ENCODE results near the gene PAK1.

Gene PAK1

DNA sequence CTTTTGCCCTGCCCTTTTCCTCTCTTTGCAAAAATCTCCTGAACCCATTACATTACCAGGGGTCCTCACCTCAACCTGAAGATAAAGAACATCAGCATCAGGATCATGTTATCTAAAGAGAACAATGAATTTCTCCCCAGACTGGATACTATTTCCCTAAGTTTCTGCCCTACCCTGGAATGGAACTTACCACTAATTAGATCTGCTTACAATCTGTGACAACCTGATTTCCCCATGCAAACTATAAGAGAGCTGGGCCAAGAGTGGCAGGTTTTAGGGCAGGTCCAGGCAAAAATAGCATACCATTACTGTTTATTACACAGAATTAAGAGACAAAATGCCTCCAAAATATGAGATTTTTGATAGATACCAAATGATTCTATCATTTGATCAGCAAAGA, 114.4 kb downstream of the PAK1 start:
- no peak for DNase-seq

DNA sequence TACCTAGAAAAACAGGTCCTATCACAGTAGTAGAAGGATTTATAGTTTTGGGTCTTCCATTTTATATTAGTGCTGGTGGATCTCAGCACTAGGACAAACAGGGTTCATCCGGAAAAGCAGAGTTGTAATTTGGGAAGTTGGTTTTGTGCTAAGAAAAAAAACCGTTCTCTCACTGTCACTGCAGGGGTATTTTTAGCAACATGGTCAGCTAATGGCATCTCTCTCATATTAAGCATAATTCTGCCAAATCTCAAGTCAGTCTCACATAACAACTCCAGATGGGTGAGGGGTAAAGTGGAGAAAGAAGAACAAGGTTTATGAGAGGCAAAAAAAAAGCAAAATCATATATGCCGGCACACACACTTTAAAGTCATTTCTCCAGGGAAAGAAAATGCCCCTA, 120.8 kb downstream of the PAK1 start:
- DNase-seq: no peak

DNA sequence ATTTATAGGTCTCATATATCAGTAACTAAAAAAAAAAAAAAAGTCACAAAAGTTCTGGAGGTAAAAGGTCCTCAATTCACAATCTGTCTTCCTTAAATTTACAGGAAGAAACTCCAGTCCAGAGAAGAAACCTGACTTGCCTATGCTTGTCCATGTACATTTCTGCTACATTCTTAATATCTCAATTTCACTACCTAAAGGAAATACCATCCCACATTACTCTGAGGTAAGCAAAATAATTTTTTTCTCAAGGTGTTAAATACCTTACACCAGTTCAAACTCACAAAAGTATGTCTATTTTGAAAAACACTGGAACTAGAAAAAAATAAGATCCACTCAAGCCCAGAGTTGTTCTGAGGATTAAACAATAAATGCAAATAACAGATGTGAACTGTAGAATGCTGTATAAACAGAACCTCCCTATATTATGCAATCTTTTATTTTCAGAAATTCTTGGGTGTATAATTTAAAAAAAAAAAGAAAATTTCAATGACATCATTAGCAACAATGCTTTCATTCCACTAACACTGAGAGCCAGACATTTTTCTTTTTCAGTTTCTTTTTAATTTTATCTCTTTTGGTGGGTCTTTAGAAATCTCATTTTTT, 122.5 kb downstream of the PAK1 start:
- no peak for DNase-seq

- DNase-seq: no peak
These were observed 125.9 kb downstream of the PAK1 start for GRCh38 chr11:77347948-77348347.

GRCh38 chr11:77346906-77347603, 126.8 kb downstream of the PAK1 start:
- DNase-seq: no peak

- no peak for DNase-seq
These were observed 128.3 kb downstream of the PAK1 start for GRCh38 chr11:77345621-77346020.

DNA sequence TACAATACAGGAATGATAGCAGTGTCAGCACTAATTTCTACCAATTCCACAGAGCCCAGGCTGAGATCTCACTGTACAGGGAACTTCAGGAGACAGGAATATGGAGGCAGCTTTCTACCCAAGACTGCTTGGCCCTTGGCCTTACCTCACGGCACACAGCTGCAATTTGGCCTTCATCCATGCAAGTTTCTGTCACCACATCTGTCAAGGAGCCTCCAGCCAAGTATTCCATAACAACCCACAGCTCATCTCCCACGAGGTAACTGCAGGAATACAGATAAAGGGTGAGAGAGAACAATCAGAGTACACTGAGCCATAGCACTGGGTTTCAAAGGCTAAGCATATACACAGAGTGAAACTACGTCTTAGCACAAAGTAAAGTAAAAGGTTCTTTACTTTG, 133.4 kb downstream of the PAK1 start:
- DNase-seq: no peak

DNA sequence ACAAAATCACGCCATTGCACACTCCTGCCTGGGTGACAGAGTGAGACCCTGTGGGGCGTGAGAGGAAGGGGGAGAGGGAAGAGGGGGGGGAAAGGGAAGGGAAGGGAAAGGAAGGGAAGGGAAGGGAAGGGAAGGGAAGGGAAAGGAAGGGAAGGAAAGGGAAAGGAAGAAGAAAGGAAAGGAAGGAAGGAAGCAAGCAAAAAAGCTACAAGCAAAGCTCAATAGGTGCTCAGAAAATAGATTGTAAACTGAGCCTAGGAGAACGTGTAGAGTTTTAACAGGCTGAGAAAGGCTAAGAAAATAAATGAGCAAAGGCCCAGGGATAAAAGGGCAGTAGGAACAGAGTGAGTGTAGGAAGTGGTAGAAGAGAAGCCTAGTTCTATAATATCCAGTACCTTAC, 141.6 kb downstream of the PAK1 start:
- DNase-seq: no peak

GRCh38 chr11:77325159-77325558, 148.7 kb downstream of the PAK1 start:
- no peak for DNase-seq

GRCh38 chr11:77324508-77324907, 149.4 kb downstream of the PAK1 start:
- no peak for DNase-seq

DNA sequence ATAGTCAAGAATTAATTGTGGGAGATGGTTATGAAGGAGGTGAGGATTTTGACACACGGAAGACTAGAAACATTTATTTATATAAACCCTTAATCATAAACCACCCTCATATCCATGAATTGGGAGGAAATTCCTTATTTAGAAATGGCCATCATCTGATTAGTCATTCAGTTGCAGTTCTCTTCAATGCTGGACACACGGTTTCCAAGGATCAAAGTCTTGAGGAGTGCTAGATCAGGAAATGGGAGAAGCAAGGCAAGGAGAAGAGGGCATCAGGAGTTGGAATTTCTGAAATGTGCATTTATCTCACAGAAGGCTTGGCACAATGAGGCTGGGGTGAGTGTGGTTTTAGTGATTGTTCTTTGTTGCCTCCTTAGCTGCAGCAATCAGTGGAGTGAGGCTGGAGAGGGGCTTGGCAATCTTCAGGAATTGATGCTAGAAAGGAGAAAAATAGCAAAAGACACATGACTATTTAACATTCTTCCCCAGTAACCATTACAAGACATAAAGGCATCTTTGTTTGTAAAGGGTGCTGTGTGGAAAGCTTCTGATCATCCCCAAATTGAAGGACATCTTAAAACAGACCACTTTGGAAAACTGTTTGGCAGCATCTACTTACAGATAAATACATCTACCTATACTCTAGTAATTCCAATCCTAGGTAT, 150.8 kb downstream of the PAK1 start:
- DNase-seq: no peak

DNA sequence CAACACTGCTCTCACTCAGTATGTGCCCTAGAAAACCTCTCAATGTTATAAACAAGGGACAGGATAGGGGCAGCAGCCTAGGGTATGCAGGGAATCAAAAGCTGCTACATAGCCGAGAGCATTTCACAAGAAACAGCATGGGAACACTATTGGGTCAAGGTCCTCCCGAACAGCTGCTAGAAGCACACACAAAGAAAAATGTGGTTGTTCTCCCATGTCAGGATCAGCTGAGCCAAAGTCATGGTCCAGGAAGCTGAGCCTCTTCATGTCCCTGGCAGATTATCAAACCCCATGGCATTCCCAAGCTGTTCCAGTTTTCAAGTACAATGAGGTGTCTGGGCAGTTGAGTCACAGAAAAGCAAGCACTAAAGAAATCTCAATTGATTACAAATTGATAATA, 151.4 kb downstream of the PAK1 start:
- DNase-seq: peak; percentile 27 to 82

- no peak for DNase-seq
These were observed 153.5 kb downstream of the PAK1 start for GRCh38 chr11:77320351-77320750.

DNA sequence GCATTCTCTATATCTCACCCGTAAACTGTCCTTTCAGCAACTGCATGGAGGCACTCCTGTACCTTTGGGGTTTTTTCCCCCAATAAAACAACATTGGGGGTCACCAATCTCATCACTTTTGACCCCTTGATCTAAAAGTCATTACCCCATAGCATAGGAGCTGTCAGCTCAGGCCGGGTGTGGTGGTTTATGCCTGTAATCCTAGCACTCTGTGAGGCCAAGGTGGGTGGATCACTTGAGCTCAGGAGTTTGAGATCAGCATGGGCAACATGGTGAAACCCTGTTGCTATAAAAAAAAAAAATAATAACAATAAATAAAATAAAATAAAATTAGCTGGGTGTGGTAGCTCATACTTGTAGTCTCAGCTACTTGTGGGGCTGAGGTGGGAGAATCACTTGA, 155.3 kb downstream of the PAK1 start:
- no peak for DNase-seq

- DNase-seq: no peak
These were observed 157.1 kb downstream of the PAK1 start for GRCh38 chr11:77316733-77317342.

GRCh38 chr11:77312107-77312506, 161.8 kb downstream of the PAK1 start:
- DNase-seq: no peak

- DNase-seq: no peak
These were observed 162.2 kb downstream of the PAK1 start for GRCh38 chr11:77311701-77312100.

DNA sequence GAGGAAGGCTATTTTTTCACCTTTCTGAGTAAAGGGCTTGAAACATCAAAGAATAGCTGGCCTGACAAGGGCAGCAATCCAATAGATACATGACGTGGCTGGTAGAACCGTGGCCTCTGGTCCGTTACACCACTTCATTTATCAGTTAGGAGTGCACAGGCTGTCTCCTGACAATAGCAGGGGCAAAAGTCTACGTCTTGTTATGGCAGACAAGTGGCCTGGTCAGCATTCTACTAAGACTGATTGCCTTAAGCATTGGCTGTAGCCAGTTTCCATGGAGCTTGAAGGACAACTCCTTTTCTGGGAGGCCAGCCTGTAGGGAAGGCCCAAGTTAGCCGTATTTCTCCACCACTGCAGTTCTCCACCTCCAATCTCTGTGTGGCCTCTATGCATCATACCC, 163.2 kb downstream of the PAK1 start:
- no peak for DNase-seq

- DNase-seq: no peak
These were observed 164.4 kb downstream of the PAK1 start for GRCh38 chr11:77309401-77310085.

- no peak for DNase-seq
These were observed 165.1 kb downstream of the PAK1 start for GRCh38 chr11:77308838-77309237.

- no peak for DNase-seq
These were observed 170.6 kb downstream of the PAK1 start for GRCh38 chr11:77303328-77303727.

- no peak for DNase-seq
These were observed 171.1 kb downstream of the PAK1 start for GRCh38 chr11:77302752-77303151.

DNA sequence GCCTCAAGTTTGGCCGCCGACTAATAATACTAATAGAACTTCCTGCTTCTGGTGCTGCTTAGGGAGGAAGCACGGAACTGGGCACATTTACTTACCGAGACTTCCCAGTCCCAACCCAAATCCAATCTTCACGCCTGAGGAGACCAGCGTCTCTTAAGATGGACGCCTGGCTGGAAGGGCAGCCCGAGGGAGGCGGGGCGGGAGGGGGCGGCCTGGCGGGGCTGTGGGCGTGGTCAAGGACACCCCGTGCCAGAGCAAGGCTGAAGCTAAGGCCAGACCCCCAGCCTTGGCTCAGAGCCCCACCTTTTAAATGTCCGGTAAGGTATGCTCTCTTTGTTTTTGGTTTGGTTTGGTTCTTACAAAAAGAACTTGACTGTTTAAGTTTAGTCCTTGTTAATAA, 172.4 kb downstream of the PAK1 start, which contains the start of gene GDPD4:
Gene GDPD4, minus strand, starts transcription at position 177 of the 400 bp plus-strand sequence. CDS start 16,549 bp downstream, outside the sequence.
- DNase-seq: no peak
